HL-60 (cell line): ENCODE results near the gene TPX2.

Experiments
- CTCF ChIP-seq: IDR thresholded peaks from one replicate; pipeline ENCODE4 v1.5.1; 2011; ENCODE audit warnings: low read length, control low read depth, inconsistent platforms; ENCODE audit not compliant: insufficient read depth
- GABPA ChIP-seq: IDR thresholded peaks from 2 replicates; pipeline ENCODE4 v1.6.1; 2012; ENCODE audit warnings: low read depth
- POLR2AphosphoS5 ChIP-seq: IDR thresholded peaks from 2 replicates; pipeline ENCODE4 v1.6.1; 2012; ENCODE audit warnings: low read depth
- REST ChIP-seq: IDR thresholded peaks from 2 replicates; pipeline ENCODE4 v1.6.1; 2012; ENCODE audit warnings: low read depth; ENCODE audit not compliant: insufficient replicate concordance
- SPI1 ChIP-seq: IDR thresholded peaks from 2 replicates; pipeline ENCODE4 v1.6.1; 2012; ENCODE audit warnings: low read depth, mild to moderate bottlenecking, borderline replicate concordance

- no peak for TF ChIP-seq CTCF
- TF ChIP-seq POLR2AphosphoS5: no peak
- no peak for TF ChIP-seq REST
- TF ChIP-seq SPI1: no peak
- TF ChIP-seq GABPA: no peak
Observed at GRCh38 chr20:31830406-31830981, 91.4 kb downstream of the TPX2 start.
